Hepatocyte (in vitro differentiated cells): ENCODE data around the gene VAMP2.
A peak's percentile ranks its signal among the peaks of the same experiment; 100 is the strongest.

Experiments
- EZH2 ChIP-seq: fragments of 200-600 bp; sonication (generic); IDR thresholded peaks from 2 replicates; pipeline ENCODE4 v1.6.1; 2016; ENCODE audit warnings: antibody characterized with exemption, mild to moderate bottlenecking, borderline replicate concordance
- EZH2phosphoT487 ChIP-seq: fragments of 200-600 bp; sonication (generic); IDR thresholded peaks from one replicate; pipeline ENCODE4 v1.6.1; 2018; ENCODE audit warnings: antibody characterized with exemption, mild to moderate bottlenecking, low read depth, moderate library complexity; ENCODE audit not compliant: unreplicated experiment, severe bottlenecking
- TF ChIP-seq, protein P1 (sequence below): fragments of 200-600 bp; sonication (generic); IDR thresholded peaks from 2 replicates; pipeline ENCODE4 v1.5.1; 2016; ENCODE audit warnings: antibody characterized with exemption, mild to moderate bottlenecking; ENCODE audit not compliant: poor library complexity

DNA sequence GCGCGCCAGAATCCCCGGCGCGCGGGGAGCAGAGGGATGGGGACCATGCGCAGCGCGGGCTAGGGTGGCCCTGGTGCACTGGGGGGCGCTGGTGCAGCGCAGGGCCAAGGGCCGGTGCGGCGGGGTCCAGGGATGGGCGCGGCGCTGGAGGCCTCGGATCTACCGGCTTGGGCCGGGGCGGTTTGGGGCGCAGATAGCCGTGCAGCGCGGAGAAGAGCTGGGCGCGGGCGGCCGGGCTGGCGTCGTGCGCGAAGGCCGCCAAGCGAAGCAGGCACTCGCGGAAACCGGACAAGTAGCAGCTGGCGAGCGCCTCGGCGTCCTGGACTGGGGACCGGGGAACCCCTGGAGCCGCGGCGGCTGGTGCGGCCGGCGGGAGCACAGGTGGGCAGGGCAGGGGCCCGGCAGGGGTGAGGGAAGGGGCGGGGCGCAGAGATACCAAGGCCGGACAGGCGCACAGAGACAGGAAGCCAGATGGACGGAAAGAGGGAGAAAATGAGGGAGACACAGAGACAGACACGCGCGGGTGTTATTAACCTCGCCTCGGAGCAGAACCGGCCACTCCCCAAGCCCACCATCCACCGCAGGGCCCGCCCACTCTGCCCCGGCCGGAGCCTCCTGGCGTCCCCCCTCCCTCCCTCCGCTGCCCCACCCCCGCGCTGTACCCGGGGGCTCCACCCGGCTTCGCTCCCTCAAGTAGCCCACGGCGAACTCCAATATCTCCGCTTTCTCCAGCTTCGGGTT, 40.9 kb downstream of the VAMP2 start:
- no peak for TF ChIP-seq EZH2
- TF ChIP-seq, protein P1, sequence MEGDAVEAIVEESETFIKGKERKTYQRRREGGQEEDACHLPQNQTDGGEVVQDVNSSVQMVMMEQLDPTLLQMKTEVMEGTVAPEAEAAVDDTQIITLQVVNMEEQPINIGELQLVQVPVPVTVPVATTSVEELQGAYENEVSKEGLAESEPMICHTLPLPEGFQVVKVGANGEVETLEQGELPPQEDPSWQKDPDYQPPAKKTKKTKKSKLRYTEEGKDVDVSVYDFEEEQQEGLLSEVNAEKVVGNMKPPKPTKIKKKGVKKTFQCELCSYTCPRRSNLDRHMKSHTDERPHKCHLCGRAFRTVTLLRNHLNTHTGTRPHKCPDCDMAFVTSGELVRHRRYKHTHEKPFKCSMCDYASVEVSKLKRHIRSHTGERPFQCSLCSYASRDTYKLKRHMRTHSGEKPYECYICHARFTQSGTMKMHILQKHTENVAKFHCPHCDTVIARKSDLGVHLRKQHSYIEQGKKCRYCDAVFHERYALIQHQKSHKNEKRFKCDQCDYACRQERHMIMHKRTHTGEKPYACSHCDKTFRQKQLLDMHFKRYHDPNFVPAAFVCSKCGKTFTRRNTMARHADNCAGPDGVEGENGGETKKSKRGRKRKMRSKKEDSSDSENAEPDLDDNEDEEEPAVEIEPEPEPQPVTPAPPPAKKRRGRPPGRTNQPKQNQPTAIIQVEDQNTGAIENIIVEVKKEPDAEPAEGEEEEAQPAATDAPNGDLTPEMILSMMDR: peak; percentile 49
- no peak for TF ChIP-seq EZH2phosphoT487
